CD4-positive, alpha-beta memory T cell (primary cell): ENCODE measurements around the gene FOXP3. TPM values are rescaled to one million over a fixed set of nuclear protein-coding genes. Genes with fewer than 3 reads are reported as not detected.

Experiments
- CTCF ChIA-PET: fragments of 350-600 bp; sonication (Branson Sonifier 250); formaldehyde crosslinking; loops from one replicate; lab custom pipeline; 2021; ENCODE audit warnings: inconsistent platforms; ENCODE audit not compliant: partially characterized antibody; lab: Charles Lee
- POLR2A ChIA-PET: fragments of 350-600 bp; sonication (Branson Sonifier 250); formaldehyde crosslinking; loops from one replicate; lab custom pipeline; 2021; ENCODE audit not compliant: partially characterized antibody; lab: Charles Lee
- DNase-seq, 5 donors: peaks; one replicate each; pipeline versions ENCODE4 v3.0.0 to v3.0.0-alpha.2; 2020 to 2022; ENCODE audit warnings: mixed read lengths in 1 of 5
- H3K27ac ChIP-seq: one replicate; pipeline ENCODE4 v1.7.0; 2013; ENCODE audit warnings: low read depth, low read length
- H3K27me3 ChIP-seq: 2 replicates; pipeline ENCODE4 v1.7.0; 2013; ENCODE audit warnings: mild to moderate bottlenecking, low read length, moderate library complexity; ENCODE audit not compliant: insufficient read depth
- H3K36me3 ChIP-seq: 2 replicates; pipeline ENCODE4 v1.7.0; 2013; ENCODE audit warnings: mild to moderate bottlenecking, low read length, moderate library complexity; ENCODE audit not compliant: insufficient read depth
- H3K4me1 ChIP-seq: 2 replicates; pipeline ENCODE4 v1.7.0; 2013; ENCODE audit warnings: mild to moderate bottlenecking, low read length, moderate library complexity; ENCODE audit not compliant: insufficient read depth
- H3K4me3 ChIP-seq, 2 donors: one replicate each; pipeline ENCODE4 v1.7.0; 2013; ENCODE audit warnings: low read length in 2 of 2, mild to moderate bottlenecking in 1 of 2
- H3K9me3 ChIP-seq, 2 donors: one replicate each; pipeline ENCODE4 v1.7.0; 2013; ENCODE audit warnings: low read length in 2 of 2, control low read depth in 1 of 2; ENCODE audit not compliant: control insufficient read depth in 1 of 2
- H3K27ac Mint-ChIP-seq, 7 donors: one replicate each; pipeline ENCODE4 v1.8.0; 2020 to 2021; ENCODE audit warnings: mixed read lengths in 7 of 7, mild to moderate bottlenecking in 6 of 7, inconsistent platforms in 3 of 7, moderate library complexity in 3 of 7
- H3K27me3 Mint-ChIP-seq, 2 donors: one replicate each; pipeline ENCODE4 v1.8.0; 2020 to 2021; ENCODE audit warnings: mixed read lengths in 2 of 2
- H3K36me3 Mint-ChIP-seq, 2 donors: one replicate each; pipeline ENCODE4 v1.8.0; 2020 to 2021; ENCODE audit warnings: mixed read lengths in 2 of 2, inconsistent platforms in 1 of 2, mild to moderate bottlenecking in 1 of 2
- H3K4me1 Mint-ChIP-seq, 4 donors: one replicate each; pipeline ENCODE4 v1.8.0; 2020 to 2021; ENCODE audit warnings: mixed read lengths in 4 of 4, mild to moderate bottlenecking in 1 of 4
- H3K4me3 Mint-ChIP-seq, 8 donors: one replicate each; pipeline ENCODE4 v1.8.0; 2020 to 2021; ENCODE audit warnings: mixed read lengths in 8 of 8, mild to moderate bottlenecking in 7 of 8, moderate library complexity in 6 of 8, inconsistent platforms in 3 of 8
- H3K9me3 Mint-ChIP-seq, 8 donors: one replicate each; pipeline ENCODE4 v1.8.0; 2020 to 2021; ENCODE audit warnings: mixed read lengths in 8 of 8, mild to moderate bottlenecking in 5 of 8, inconsistent platforms in 3 of 8, moderate library complexity in 1 of 8
- intact Hi-C: fragments of 100-400 bp; cut with micrococcal nuclease; formaldehyde crosslinking; loops from one replicate; pipeline ENCODE4 v1.15.1; 2023
- polyA plus RNA-seq, 2 donors: library from polyadenylated mRNA; unstranded; fragments of 300-500 nt; fragmentation: Illumina TruSeq; gene quantifications; one replicate each; pipeline ENCODE4 v1.2.3, GENCODE V29; 2021
- total RNA-seq, 2 experiments: library from RNA; stranded (reverse); gene quantifications; one replicate each; pipeline ENCODE4 v1.2.3, GENCODE V29; 2021

FOXP3 gene
- total and polyA plus RNA-seq, 4 experiments from 2014 or later, result 1.00 to 4.3 (median 2.8) TPM

- H3K4me1 ChIP-seq, result peaks cover 13% of the 10 kb centered on the region
- H3K4me3 Mint-ChIP-seq, result no peak overlapping the region
- no peaks in the 10 kb centered on the region for H3K9me3 ChIP-seq
- peaks cover 2 to 12% (median 6%) of the 10 kb centered on the region in 4 donors for H3K4me1 Mint-ChIP-seq
- H3K9me3 Mint-ChIP-seq, result no peaks in the 10 kb centered on the region
- intact Hi-C loops, result no loop called here
- POLR2A ChIA-PET, result interaction anchor here (1.0 kb wide), 1 partner anchor 16 kb away, joined by 3 read pairs; no protein-coding TSS in a partner anchor
- H3K4me3 ChIP-seq, result no peak overlapping the region
- no peaks in the 10 kb centered on the region for H3K36me3 Mint-ChIP-seq
- H3K27ac ChIP-seq, result no peak overlapping the region
- H3K27me3 ChIP-seq, result no peaks in the 10 kb centered on the region
- DNase-seq, result no peak
- no peaks in the 10 kb centered on the region for H3K36me3 ChIP-seq
- H3K27ac Mint-ChIP-seq, result no peak overlapping the region
- no peaks in the 10 kb centered on the region for H3K27me3 Mint-ChIP-seq
- CTCF ChIA-PET, result no interaction called here
Measured at GRCh38 chrX:49203536-49203935, 61.0 kb downstream of the FOXP3 start.

- Histone ChIP-seq H3K4me3 (no peak overlapping the region), H3K27me3 (no peaks in the 10 kb centered on the region), H3K36me3 (no peaks in the 10 kb centered on the region), H3K4me1 (peaks cover 13% of the 10 kb centered on the region), H3K9me3 (no peaks in the 10 kb centered on the region), H3K27ac (no peak overlapping the region)
- CTCF ChIA-PET, result interaction anchor here (1.0 kb wide), 1 partner anchor 10 kb away, joined by 4 read pairs; no protein-coding TSS in a partner anchor
- Mint-ChIP-seq H3K36me3 (no peaks in the 10 kb centered on the region), H3K27me3 (peaks cover 0 to 1% of the 10 kb centered on the region in 2 donors), H3K9me3 (no peaks in the 10 kb centered on the region), H3K4me1 (peaks cover 4 to 18% (median 12%) of the 10 kb centered on the region in 4 donors), H3K4me3 (no peak overlapping the region), H3K27ac (no peak overlapping the region)
- POLR2A ChIA-PET, result no interaction called here
- DNase-seq, result no peak
- intact Hi-C loops, result no loop called here
Measured at GRCh38 chrX:49202022-49202421, 62.5 kb downstream of the FOXP3 start.

Other genes with a start within 250 kb of the FOXP3 start
- 10 to 100 TPM; 35.5 to 37.6 TPM for gene TFE3, start 221.4 kb downstream of the FOXP3 start, total RNA-seq
- gene TFE3, start 221.4 kb downstream of the FOXP3 start, polyA plus RNA-seq, result 1 to 10 TPM; 3.0 to 8.0 TPM
- 10 to 100 TPM in 1 of 2 experiments, 1 to 10 TPM in 1; 9.8 to 10.6 TPM for gene CCDC120, start 205.7 kb downstream of the FOXP3 start, total RNA-seq
- under 1 TPM; 0.19 to 0.94 TPM for gene CCDC120, start 205.7 kb downstream of the FOXP3 start, polyA plus RNA-seq
- 10 to 100 TPM; 25.4 to 28.9 TPM for gene PRAF2, start 190.7 kb downstream of the FOXP3 start, total RNA-seq
- gene PRAF2, start 190.7 kb downstream of the FOXP3 start, polyA plus RNA-seq, result 10 to 100 TPM; 29.3 to 60.1 TPM
- 100 to 1,000 TPM; 102 to 126 TPM for gene WDR45, start 184.8 kb downstream of the FOXP3 start, total RNA-seq
- gene WDR45, start 184.8 kb downstream of the FOXP3 start, polyA plus RNA-seq, result 10 to 100 TPM; 43.2 to 57.3 TPM
- gene GPKOW, start 141.0 kb downstream of the FOXP3 start, total RNA-seq, result 10 to 100 TPM; 20.0 to 20.7 TPM
- gene GPKOW, start 141.0 kb downstream of the FOXP3 start, polyA plus RNA-seq, result 10 to 100 TPM; 23.6 to 37.2 TPM
- 1 to 10 TPM; 1.6 to 2.2 TPM for gene MAGIX, start 102.0 kb downstream of the FOXP3 start, total RNA-seq
- under 1 TPM; 0.21 to 0.94 TPM for gene MAGIX, start 102.0 kb downstream of the FOXP3 start, polyA plus RNA-seq
- gene PLP2, start 92.8 kb downstream of the FOXP3 start, total RNA-seq, result 100 to 1,000 TPM; 132 to 146 TPM
- 100 to 1,000 TPM; 228 to 334 TPM for gene PLP2, start 92.8 kb downstream of the FOXP3 start, polyA plus RNA-seq
- 10 to 100 TPM; 12.0 to 12.3 TPM for gene PRICKLE3, start 78.3 kb downstream of the FOXP3 start, total RNA-seq
- 1 to 10 TPM in 1 of 2 donors, under 1 TPM in 1; 0.73 to 4.5 TPM for gene PRICKLE3, start 78.3 kb downstream of the FOXP3 start, polyA plus RNA-seq
- gene SYP, start 64.5 kb downstream of the FOXP3 start, total RNA-seq, result under 1 TPM; 0.50 to 0.73 TPM
- under 1 TPM in 1 of 2 donors, not detected in 1; 0.32 TPM for gene SYP, start 64.5 kb downstream of the FOXP3 start, polyA plus RNA-seq
- gene CACNA1F, start 31.4 kb downstream of the FOXP3 start, total RNA-seq, result 1 to 10 TPM; 1.2 to 1.3 TPM
- gene CACNA1F, start 31.4 kb downstream of the FOXP3 start, polyA plus RNA-seq, result under 1 TPM in 1 of 2 donors, not detected in 1; 0.03 TPM
- 10 to 100 TPM; 27.1 to 27.7 TPM for gene CCDC22, start 29.2 kb downstream of the FOXP3 start, total RNA-seq
- 10 to 100 TPM; 22.6 to 33.1 TPM for gene CCDC22, start 29.2 kb downstream of the FOXP3 start, polyA plus RNA-seq
- gene PPP1R3F, start 5.1 kb upstream of the FOXP3 start, total RNA-seq, result 10 to 100 TPM; 17.4 to 17.7 TPM
- gene PPP1R3F, start 5.1 kb upstream of the FOXP3 start, polyA plus RNA-seq, result 10 to 100 TPM in 1 of 2 donors, 1 to 10 TPM in 1; 4.8 to 10.7 TPM
- not detected for gene GAGE10, start 38.9 kb upstream of the FOXP3 start, total RNA-seq
- not detected for gene GAGE10, start 38.9 kb upstream of the FOXP3 start, polyA plus RNA-seq
- not detected for gene GAGE12J, start 57.3 kb upstream of the FOXP3 start, total RNA-seq
- not detected for gene GAGE12J, start 57.3 kb upstream of the FOXP3 start, polyA plus RNA-seq
- gene GAGE13, start 66.9 kb upstream of the FOXP3 start, total RNA-seq, result not detected
- gene GAGE13, start 66.9 kb upstream of the FOXP3 start, polyA plus RNA-seq, result not detected